BE2C (cell line): ENCODE measurements around the gene TSR3.

Experiments used
- DNase-seq: peaks from one replicate; pipeline ENCODE4 v3.0.0-alpha.2; 2020
- H3K27me3 ChIP-seq: fragments of 250-450 bp; sonication (Bioruptor Pico); 2 replicates; pipeline ENCODE4 v1.5.1; 2020; ENCODE audit warnings: mild to moderate bottlenecking
- H3K36me3 ChIP-seq: fragments of 250-450 bp; sonication (Bioruptor Pico); 2 replicates; pipeline ENCODE4 v1.5.1; 2020; ENCODE audit warnings: mild to moderate bottlenecking
- H3K4me1 ChIP-seq: fragments of 250-450 bp; sonication (Bioruptor Pico); 2 replicates; pipeline ENCODE4 v1.5.1; 2020
- H3K4me3 ChIP-seq: 2 replicates; pipeline ENCODE4 v1.5.1; 2011; ENCODE audit warnings: low read depth, low read length
- H3K9me3 ChIP-seq: fragments of 250-450 bp; sonication (Bioruptor Pico); 2 replicates; pipeline ENCODE4 v1.5.1; 2020
- CTCF ChIP-seq: IDR thresholded peaks from 2 replicates; pipeline ENCODE4 v1.5.1; 2012; ENCODE audit warnings: mild to moderate bottlenecking, low read depth, low read length

Gene TSR3

GRCh38 chr16:1308977-1309885 is 42.4 kb downstream of the TSR3 start, which contains the start of gene UBE2I:
UBE2I (plus strand) TSS chr16:1309636; CDS start chr16:1314031, 4,395 bp downstream.
- Histone ChIP-seq H3K4me1 (no peaks in the 10 kb centered on the region), H3K4me3 (peak within 1 kb of the TSS; percentile 97), H3K36me3 (peaks cover 20% of the 10 kb centered on the region), H3K9me3 (no peaks in the 10 kb centered on the region), H3K27me3 (no peaks in the 10 kb centered on the region; the same call in 1 of the 2 replicates)
- no peak for TF ChIP-seq CTCF
- peak; percentile 97 for DNase-seq

- no peak for DNase-seq
- H3K4me3 ChIP-seq = peak overlapping the region; percentile 72
- TF ChIP-seq CTCF = no peak
- H3K9me3 ChIP-seq = no peaks in the 10 kb centered on the region
- H3K36me3 ChIP-seq = peaks cover 12% of the 10 kb centered on the region
- no peaks in the 10 kb centered on the region for H3K4me1 ChIP-seq
- no peaks in the 10 kb centered on the region; the same call in none of the 2 replicates for H3K27me3 ChIP-seq
Observed at GRCh38 chr16:1308036-1308976, 43.4 kb downstream of the TSR3 start.

DNA sequence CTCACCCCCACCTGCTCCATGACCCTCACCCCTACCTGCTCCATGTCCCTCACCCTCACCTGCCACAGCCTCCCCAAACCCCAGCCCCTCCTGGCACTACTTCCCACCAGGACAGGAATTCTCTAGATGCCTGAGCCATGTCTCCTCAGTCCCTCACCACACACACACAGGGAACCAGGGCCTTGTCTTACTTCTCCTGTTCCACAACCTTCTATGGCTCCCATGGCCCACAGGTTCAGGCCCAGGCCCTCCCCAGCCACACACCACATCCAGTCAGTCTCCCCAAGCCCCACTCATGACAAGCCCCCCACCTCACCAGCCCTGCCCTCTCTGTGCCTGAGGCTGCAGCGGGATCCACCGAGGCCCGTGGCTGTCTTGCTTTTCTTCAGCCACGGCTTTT is 45.3 kb downstream of the TSR3 start:
- no peak for TF ChIP-seq CTCF
- Histone ChIP-seq H3K27me3 (peaks cover 9% of the 10 kb centered on the region), H3K9me3 (no peaks in the 10 kb centered on the region), H3K4me1 (no peaks in the 10 kb centered on the region), H3K36me3 (no peaks in the 10 kb centered on the region; the same call in 1 of the 2 replicates), H3K4me3 (no peak overlapping the region)
- no peak for DNase-seq

DNA sequence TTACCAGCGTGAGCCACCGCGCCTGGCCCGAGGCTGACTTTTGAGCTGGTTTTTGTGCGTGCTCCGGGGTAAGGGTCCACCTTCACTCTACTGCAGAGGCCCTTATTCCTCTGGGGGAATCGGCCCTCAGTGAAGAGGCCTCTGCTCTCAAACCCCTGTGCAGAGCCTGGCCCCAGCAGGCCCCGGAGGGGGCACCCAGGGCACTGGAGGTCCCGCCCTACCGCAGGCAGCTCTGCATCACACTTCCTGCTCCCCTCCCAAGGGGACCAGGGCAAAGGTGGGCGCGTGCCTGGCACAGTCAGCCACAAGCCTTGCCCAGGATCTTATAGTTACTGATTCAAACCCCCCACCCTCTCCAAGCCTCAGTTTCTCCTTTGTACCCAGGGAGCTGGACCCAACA is 45.9 kb downstream of the TSR3 start:
- H3K36me3 ChIP-seq = no peaks in the 10 kb centered on the region; the same call in 1 of the 2 replicates
- TF ChIP-seq CTCF = no peak
- no peaks in the 10 kb centered on the region for H3K9me3 ChIP-seq
- no peak overlapping the region for H3K4me3 ChIP-seq
- DNase-seq = no peak
- no peaks in the 10 kb centered on the region for H3K4me1 ChIP-seq
- peaks cover 14% of the 10 kb centered on the region for H3K27me3 ChIP-seq

GRCh38 chr16:1301562-1301961 is 50.1 kb downstream of the TSR3 start:
- no peak for TF ChIP-seq CTCF
- no peaks in the 10 kb centered on the region for H3K9me3 ChIP-seq
- DNase-seq = no peak
- H3K36me3 ChIP-seq = no peaks in the 10 kb centered on the region
- H3K4me3 ChIP-seq = no peak overlapping the region
- peaks cover 56% of the 10 kb centered on the region for H3K27me3 ChIP-seq
- H3K4me1 ChIP-seq = no peaks in the 10 kb centered on the region
